Activated CD8-positive, alpha-beta memory T cell treated with anti-CD3 and anti-CD28 coated beads for 48 hours (primary cell): Measurements from ENCODE around the gene SLC12A8.
"Not testable (repeated sequence)": the region's sequence is repeated elsewhere in the genome, so short reads cannot be mapped to it uniquely, and the experiment has no call there.

Experiments used
- DNase-seq, 3 experiments: peaks; one replicate each; pipeline ENCODE4 v3.0.0-alpha.2; 2020; ENCODE audit warnings: low read depth in 2 of 3, low spot score in 2 of 3

Gene SLC12A8

DNA sequence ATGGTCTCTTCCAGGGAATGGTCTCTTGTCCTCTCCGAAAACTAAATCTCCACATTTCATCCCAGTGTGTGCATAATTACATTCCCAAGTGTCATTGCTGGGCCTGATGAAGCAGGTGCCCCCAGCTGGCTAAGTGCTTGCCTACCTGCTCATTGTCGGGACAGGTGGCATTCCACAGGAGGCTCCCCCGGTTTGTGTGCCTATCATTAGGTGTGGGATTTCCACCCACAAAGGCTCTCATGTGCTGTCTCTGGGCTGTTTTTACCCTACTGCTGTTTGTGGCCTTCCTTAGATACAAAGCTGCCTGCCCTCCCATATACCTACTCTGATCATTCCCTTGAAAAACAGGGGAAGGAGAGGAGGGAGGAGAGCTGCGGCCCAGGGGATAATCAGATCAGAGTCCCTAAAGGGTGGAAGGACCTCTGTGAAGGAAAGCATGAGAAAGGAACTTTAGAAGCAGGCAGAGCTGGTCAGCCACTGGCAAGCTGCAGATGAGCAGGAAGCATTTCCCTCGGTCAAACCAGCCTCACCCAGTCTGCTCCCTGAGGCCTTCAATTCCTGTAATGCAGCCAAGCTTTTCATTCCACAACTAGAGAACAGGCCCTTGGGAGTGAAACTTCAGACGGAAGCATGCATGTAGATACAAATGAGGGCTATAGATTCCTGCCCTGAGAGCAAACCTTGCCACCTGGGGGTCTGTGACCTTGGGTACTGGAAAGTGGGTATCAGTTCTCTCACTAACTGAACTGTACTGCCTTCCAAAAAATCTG, 96.1 kb downstream of the SLC12A8 start:
- no peak for DNase-seq

DNA sequence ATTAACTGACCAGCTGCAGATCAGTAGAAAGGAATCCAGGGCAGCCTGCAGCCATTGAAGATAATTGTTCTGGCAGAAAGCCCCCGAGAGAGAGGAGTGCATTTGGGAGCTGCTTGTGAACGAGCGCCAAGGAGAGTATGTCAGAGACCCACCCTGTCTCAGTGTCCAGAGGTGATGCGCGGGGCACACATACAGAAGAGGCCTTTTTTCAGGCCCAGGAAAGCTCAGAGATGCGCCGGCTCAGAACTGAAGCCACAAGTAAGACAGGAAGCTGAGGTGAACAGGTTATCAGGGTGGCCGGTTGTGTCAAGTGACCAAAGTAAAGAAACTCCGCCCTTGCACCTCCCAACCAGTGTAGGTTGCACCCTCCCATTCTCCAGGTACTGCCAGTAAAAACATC, 96.9 kb downstream of the SLC12A8 start:
- no peak for DNase-seq

DNA sequence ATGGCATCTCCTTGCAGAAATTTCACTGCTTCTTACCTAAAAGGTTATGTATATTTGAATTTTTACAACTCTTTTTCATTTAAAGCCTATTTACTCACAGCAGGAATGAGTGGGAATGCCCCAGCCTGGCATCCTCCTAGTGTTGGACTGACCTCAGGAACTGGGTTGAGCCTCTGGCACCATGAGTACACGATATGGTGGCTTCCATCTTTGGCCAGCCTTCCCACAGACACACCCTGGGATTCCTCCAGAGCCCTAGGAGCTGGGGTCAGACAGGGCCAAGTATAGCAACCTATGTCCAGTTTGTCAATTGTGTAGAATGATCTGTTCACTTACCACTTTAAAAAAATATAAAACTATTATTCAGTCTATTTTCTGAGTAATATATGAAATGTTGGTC, 99.6 kb downstream of the SLC12A8 start:
- no peak for DNase-seq

DNA sequence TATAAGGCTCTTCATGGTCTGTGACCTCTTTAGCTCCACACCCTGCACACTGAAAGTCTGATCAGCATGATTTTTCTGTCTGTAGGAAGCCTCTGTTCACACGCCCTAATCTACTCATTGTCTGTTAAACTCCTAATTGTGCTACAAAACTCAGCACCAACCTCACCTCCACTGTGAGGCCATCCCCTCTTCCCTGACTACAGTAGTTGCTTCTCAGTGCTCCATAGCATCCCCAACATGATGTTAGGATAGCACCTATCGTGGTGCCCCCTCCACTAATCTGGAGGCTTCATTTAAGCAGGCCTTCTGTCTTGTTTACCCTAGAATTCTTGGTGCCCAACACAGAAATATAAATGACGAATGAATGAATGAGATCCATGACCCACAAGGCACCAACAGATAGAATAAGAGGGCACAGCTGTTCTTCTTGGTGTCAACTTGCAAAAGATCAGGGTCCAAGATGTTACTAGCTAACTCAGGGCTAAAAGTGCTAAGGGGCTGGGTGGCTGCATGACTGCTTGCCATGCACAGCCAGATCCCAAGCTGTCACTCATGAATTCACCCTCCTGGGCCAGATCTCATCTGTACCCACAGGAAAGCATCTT, 101.6 kb downstream of the SLC12A8 start:
- DNase-seq: no peak

DNA sequence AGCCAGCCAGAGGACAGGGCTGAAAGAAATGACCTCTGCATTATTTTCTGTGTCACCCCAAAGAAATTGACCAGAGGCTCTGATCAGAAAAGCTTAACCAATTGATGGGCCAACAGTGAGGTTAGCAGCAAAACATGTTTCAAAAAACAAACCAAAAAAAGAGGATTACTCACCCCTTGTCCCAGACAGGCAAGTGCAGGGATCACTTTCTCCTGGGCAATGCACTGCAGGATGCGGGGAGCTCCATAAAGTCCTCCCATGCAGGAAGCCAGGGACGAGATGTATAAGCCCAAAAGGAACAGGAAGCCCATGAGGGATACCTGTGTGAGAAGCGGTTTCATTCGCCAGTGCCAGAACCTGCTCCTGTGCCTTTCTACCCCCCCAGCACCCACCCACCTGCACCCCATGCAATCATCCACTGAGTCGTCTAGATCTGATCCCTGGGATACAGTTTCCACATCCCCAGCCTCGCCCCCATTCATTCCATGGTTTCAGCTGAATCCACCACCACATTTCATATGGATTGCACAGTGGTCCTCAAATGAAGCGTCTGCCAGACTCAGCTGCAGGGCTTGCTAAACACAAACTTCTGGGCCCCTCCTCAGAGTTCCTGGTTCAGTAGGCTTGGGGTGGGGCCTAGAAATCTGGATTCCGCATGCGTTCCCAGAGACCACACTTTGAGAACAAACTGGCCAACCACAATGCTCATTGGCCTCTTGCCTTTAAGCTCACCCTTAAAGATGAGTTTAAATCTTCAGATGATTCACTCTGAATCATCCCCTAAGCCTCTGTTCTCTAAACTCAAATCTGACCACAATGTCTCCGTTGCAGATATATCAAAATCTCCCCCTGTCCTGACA, 102.3 kb downstream of the SLC12A8 start:
- DNase-seq: no peak

DNA sequence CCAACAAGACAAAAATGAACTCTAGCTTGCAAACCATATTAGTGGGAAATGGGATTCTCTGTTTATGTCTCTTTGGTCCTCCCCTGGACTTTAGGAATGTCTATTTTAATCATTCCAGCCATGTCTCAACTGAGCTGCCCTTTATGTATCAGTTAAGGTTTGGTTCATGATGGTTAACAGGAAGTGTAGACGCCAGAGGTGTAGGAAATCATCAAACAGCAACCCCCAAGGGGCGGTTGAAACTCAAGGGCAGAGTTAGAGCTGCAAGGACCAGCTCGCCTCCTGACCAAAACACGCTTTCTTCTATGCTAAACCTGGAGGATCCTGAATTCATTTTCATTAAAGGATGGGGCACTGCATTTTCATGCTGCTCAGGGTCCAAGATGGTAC, 103.0 kb downstream of the SLC12A8 start:
- no peak for DNase-seq

DNA sequence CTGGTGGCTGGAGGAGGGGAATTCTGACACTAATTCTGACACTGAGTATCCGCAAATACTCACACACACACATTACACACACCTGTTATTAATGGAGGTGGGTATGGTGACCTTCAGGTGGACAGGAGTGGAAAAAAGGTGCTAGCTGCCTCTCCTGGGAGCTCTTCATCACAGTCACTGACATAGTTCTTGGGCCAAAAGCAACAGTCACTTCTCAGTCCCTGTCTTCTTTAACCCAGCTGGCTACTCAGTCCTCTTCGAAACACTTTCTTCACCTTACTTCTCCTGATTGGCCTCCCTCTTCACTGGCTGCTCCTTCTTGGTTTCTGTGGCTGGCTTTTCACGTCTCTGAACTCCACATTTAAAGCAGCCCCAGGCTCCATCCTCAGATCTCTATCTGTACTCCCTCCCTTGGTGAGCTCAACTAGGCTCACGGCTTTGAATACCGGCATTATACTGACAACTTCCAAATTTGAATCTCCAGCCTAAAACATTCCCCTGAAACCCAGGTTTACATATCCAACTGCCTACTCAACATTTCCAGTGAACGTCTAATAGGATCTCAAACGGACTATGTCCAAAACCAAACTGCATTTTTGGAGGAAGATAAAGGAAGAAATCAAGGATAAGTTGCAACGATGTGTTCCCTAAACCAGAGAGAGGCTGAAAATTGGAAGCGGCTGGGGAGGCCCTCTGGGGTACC, 103.6 kb downstream of the SLC12A8 start:
- DNase-seq: no peak

DNA sequence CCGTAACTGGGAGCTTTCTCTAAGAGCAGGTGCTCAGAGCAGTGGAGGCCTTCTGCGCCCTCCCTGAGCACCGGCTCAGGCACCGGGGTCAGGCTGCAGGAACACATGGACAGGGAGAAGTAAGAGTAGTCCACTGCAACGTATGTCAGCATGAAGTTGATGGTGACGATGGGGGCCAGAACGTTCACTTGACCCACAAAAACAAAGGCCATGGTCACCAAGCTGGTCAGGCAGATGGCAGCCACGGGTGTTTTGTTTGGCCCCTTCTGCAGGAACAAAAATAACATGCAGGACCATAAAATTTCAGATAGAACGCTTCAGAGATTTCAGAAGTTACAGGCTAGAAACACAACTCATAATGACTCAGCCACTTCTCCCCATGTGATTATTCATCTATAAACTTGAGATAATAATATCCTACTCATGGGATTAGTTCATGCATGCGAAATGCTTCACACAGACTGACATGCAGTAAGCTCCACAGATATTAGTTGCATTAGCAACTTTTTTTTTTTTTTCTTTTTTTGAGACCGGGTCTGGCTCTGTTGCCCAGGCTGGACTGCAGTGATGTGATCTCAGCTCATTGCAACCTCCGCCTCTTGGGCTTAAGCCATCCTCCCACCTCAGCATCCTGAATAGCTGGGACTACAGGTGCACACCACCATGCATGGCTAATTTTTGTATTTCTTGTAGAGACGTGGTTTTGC, 104.5 kb downstream of the SLC12A8 start:
- DNase-seq: no peak

DNA sequence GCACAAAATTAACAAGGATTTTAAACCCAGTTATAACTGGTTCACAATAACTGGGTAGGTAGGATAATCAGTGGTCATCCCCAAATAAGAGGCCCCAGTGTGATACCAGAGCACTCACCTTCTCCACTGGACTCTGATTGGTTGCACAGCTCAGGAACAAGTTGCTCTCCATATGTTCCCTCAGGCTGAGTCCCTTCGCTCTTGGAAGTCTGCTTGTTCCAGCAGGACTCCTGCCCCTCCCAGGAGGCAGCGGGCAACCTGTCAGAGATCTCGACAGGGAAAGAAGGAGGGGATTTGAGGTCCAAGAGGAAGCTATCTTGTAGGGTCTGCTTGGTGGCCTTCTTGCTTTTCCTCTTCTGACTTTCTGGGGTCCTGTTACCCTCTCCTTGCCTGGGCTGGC, 105.2 kb downstream of the SLC12A8 start:
- DNase-seq: no peak

DNA sequence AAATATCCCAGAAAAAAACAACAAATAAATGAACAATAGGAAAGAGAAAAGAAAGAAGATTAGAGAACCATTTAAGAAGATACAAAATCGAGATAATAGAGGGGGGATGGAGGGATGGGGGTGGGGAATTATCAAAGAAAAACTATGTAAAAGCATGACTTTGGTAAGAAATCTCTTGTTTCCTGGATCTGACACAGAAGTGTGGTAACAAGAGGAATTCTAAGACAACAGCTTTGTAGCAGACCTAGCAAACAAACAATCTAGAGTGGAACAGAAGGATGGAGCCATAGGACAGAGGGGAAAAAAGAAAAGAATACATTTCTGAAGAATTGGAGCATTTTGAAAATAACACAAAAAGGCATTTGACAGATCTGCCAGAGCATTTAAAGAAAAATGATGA, 107.4 kb downstream of the SLC12A8 start:
- DNase-seq: no peak

DNA sequence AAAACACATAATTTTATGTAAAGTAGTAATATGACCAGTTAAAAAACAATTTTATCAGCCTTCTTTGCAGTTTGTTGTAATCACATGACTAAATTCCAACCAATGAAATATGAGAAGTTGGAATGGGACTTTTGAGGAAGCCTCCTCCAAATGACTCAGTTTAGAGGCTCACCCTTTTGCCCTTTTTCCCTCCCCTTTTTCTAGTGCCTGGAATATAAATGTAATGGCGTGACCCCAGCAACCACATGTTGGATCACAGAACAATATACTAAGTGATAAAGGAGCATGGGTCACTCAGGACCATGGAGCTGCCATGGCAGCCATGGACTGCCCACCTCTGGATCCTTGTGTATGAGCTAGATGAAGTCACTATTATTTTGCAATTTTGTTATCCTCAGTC, 107.9 kb downstream of the SLC12A8 start:
- DNase-seq: no peak

DNA sequence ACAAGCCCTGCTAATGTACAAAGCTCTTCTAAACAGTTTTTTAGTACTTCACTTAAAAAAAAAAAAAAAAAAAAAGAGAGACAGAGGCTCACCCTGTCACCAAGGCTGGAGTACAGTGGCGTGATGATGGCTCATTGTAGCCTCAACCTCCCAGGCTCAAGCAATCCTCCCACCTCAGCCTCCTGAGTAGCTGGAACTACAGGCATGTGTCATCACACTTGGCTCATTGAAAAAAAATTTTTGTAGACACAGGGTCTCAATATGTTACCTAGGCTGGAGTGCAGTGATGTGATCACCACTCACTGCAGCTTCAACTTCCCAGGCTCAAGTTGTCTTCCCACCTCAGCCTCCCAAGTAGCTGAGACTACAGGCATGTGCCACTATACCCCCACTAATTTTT, 109.1 kb downstream of the SLC12A8 start:
- DNase-seq: no peak

DNA sequence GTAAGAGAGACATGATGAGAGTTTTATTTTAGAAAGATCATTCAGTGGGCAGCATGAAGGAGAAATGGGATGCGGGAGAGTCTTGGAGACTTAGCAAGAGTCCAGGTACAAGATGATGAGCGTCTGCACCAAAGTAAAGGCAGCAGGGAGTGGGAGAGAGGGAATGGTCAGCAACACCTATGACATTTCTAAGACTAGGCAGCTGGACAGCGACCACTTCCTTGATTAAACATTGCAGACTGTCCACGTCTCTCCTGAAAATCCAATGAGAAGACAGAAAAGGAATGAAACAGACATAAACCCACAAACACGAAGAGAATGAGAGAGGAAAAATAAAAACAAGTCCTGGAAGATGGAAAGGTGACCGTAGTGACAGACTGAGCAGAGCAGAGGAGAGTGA, 110.1 kb downstream of the SLC12A8 start:
- DNase-seq: no peak

DNA sequence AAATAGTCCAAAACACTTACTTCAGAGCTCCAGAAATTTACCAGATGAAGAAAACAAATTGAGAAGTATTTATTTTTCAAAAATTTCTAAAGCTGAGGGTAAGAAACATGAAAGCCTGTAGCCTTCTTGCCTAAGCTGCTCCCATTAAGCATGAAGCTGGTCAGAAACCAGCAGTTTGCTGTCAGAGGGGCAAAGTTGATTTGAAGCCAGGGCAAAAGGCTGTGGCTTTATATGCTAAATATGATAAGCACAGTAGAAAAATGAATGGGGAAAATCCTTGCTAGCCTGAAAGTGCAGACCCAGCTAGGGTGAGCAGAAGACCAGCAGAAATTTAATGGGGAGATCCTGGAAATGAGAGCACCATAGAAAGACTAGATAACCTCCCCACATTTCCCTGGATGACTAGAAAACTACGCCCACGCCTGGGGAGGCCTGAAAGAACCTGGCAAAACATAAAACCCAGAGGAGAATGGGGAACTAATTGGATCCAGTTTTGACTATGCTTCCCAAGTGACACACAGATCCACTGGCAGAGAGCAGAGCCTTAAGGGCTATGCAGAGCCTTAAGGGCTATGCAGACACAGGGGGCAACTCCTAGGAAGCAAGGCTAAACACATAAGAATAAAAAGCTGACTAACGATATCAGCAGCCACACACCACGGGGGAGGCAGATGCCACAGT, 113.8 kb downstream of the SLC12A8 start:
- DNase-seq: no peak

DNA sequence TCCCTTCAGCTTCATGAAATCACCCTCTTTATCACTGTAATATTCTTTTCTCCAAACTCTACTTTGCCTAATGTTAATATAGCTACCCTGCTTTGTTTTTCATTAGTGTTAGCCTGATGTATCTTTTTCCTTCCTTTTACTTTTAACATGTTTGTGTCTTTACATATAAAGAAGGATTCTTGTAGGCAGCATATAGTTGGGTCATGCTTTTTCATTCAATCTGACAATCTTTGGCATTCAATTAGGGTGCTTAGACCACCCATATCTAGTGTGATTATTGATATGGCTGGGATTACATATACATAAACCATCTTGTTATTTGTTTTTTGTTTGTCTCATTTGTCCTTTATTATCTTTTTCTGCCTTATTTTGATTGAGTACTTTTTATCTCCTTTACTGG, 121.9 kb downstream of the SLC12A8 start:
- no peak for DNase-seq

DNA sequence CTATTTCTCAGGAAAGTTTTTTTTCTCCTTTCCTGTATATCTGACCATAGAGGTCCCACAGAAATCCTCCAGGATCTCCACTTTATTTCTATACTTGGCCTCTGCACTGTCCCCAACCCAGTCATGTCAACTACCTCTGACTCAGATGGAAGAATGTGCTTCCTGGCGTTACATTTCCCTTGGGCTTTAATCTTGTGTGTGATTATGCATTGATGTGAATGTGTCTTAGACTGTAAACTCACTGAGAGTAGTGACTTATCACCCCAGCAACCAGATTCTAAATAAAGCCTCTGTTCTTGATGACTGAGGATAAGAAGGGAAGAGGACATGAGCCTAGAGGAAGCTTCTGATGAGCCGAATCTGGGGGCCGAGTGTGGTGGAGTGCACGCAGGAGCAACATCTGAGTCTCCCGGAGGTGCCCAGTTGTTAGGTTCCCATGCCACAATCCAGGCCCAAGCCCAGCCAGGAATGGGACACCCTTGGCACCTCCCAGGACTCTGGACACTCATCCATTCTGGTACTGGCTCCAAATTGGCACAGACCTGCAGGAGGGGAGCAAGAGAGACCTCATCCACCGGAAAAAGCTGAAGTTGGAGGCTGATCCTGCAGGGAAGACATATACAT, 124.7 kb downstream of the SLC12A8 start:
- DNase-seq: no peak

DNA sequence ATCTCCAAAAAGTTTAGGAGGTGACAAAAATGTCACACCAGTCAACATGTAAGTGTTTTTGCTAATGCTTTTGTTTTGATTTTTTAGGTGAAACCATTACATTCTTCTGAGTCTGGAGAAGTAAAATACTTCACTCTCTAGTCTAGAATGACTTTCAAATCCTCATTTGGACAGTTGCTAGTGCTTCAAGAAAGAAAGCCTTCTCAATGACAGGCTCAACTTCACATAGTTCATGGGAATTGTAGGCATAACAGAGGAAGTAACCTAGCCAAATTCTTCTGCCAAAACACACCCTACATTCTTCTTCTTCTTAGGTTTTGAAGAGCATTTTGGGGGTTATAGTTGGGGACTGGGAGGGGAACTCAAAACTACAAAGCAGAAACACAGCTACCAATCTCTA, 127.4 kb downstream of the SLC12A8 start:
- no peak for DNase-seq

DNA sequence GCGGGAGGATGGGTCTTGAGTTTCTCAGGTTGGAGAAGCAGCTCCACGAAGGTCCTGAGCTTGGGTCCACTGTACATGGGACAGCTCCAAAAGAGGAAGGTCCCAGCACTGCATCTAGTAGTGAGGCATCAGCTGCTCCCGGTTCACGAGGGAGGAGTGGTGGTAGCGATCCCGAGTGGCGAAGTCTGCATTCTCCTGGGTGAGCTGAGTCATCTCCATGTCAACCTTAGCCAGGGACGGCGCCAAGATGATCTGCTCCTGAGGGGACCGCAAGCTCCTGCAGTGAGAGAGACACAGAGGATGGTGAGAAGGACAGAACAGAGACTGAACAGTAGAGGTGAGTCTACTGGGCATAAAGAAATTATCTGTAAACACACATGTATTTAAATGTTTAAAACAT, 128.8 kb downstream of the SLC12A8 start:
- DNase-seq: no peak

DNA sequence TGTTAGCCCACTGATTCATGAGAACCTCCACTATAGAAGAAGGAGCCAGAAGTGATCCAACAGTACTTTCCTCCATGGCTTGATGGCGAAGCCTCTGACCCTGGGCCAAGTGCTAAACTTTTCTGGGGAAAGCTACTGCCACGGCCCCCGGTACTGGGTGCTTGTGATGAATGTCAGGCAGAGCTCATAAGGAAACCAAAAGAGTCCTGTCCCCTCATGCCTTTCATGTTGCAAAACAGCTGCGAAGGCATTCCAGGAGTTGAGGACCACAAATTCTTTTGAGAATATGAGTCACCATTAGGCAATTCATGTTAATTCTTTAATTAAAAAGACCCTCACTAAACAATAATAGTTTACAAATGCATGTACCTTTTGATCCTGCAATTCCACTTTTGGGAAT, 130.2 kb downstream of the SLC12A8 start:
- not testable (repeated sequence) for DNase-seq

DNA sequence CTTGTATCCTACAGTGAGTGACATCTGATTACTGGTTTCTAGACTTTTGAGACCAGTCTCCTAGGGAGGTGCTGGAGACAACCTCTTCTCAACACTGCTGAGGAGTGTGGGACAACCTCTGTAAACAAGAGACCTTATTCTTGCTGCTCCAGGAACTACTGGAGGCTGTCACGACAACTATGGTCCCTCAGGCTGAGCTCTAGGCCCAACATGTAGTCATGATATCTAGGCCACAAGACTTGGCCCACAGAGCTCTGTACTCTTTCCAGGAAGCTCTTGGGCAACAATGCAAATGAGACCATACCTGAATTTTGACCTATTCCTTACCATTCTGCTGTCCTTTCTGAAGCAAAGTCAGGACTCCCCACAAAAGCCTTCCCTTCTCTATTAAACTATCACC, 132.5 kb downstream of the SLC12A8 start:
- no peak for DNase-seq
